ENCODE measurements around the gene FHOD3. TPM values are rescaled to one million over a fixed set of nuclear protein-coding genes. Genes with fewer than 3 reads are reported as not detected.

FHOD3 gene
- total and polyA plus RNA-seq, 4 donors: 0.57 to 1.3 (median 1.2) TPM; not detected in 1

DNA sequence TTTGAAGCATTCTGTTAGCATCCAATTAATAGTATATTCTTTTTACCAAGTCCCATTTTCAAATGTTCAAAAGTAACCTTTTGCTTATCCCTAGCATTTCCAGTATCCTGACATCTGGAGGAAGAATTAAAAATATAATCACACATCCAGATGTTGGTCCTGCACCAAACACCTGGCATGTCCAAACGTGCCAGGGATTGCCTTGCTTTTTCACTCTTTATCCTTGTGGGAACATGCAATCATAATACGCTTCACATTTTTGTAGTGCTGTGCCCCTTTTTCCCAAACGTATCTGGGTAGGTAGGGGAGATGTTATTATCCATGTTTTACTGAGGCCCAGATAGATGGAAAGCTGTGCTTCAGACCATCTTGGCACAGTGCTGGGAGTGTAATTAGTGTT is 398.3 kb downstream of the FHOD3 start:
- no peak for DNase-seq (ENCODE audit: low spot score)
- Histone ChIP-seq H3K4me1 (ENCODE audit: control insufficient read depth in 4 of 4, insufficient read depth in 4 of 4, low read length in 3 of 4) (no peaks in the 10 kb centered on the region), H3K27me3 (ENCODE audit: control insufficient read depth in 4 of 4, insufficient read depth in 4 of 4, low read length in 3 of 4) (peaks cover 0 to 5% (median 1%) of the 10 kb centered on the region in 4 donors), H3K27ac (ENCODE audit: low read depth in 1 of 2, low read length in 2 of 2) (no peak overlapping the region), H3K36me3 (ENCODE audit: control insufficient read depth in 4 of 4, insufficient read depth in 3 of 4, low read depth in 1 of 4, low read length in 3 of 4) (no peaks in the 10 kb centered on the region), H3K9me3 (ENCODE audit: control insufficient read depth in 4 of 4, low read length in 3 of 4) (no peaks in the 10 kb centered on the region), H3K4me3 (ENCODE audit: low read depth in 1 of 3, low read length in 3 of 3) (no peak overlapping the region), H3K9ac (ENCODE audit: low read depth in 1 of 2, low read length in 2 of 2) (no peak overlapping the region)
- 82% methylated on average over 3 of the region's 3 CpGs for WGBS
- TF ChIP-seq RAD21 (IDR thresholded peaks at IDR 0.05): no peak
- no peak for TF ChIP-seq EGR1 (IDR thresholded peaks at IDR 0.05; ENCODE audit: low read depth in 2 of 2)
- no peak for TF ChIP-seq YY1 (IDR thresholded peaks at IDR 0.05)
- no peak for TF ChIP-seq FOXA1 (IDR thresholded peaks at IDR 0.05)
- TF ChIP-seq FOXA2 (IDR thresholded peaks at IDR 0.05): no peak
- no peak for TF ChIP-seq JUND (IDR thresholded peaks at IDR 0.05)
- TF ChIP-seq, protein P1, sequence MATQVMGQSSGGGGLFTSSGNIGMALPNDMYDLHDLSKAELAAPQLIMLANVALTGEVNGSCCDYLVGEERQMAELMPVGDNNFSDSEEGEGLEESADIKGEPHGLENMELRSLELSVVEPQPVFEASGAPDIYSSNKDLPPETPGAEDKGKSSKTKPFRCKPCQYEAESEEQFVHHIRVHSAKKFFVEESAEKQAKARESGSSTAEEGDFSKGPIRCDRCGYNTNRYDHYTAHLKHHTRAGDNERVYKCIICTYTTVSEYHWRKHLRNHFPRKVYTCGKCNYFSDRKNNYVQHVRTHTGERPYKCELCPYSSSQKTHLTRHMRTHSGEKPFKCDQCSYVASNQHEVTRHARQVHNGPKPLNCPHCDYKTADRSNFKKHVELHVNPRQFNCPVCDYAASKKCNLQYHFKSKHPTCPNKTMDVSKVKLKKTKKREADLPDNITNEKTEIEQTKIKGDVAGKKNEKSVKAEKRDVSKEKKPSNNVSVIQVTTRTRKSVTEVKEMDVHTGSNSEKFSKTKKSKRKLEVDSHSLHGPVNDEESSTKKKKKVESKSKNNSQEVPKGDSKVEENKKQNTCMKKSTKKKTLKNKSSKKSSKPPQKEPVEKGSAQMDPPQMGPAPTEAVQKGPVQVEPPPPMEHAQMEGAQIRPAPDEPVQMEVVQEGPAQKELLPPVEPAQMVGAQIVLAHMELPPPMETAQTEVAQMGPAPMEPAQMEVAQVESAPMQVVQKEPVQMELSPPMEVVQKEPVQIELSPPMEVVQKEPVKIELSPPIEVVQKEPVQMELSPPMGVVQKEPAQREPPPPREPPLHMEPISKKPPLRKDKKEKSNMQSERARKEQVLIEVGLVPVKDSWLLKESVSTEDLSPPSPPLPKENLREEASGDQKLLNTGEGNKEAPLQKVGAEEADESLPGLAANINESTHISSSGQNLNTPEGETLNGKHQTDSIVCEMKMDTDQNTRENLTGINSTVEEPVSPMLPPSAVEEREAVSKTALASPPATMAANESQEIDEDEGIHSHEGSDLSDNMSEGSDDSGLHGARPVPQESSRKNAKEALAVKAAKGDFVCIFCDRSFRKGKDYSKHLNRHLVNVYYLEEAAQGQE (IDR thresholded peaks at IDR 0.05): no peak
- TF ChIP-seq RXRA (IDR thresholded peaks at IDR 0.05): no peak
- no peak for TF ChIP-seq HNF4G (IDR thresholded peaks at IDR 0.05)

DNA sequence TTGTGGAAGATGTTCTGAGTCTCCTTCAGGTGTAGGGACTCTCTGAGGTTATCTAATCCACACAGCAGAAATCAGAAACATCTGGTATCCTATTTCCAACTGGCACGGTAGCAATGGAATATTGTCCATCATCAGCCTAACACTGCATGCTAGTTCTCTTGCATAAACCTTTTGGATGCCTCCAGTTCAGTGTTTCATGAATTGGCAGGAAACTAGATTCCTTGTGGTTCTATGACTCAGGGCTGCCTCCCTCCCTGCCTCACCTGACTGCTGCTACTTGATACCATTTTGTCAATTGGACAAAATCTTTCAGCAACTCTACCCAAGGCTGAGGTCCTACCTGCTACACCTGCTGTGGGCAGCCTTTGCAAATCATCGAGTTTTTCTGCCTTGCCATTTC is 400.4 kb downstream of the FHOD3 start:
- H3K27me3 ChIP-seq (ENCODE audit: control insufficient read depth in 4 of 4, insufficient read depth in 4 of 4, low read length in 3 of 4): peaks cover 0 to 4% (median 1%) of the 10 kb centered on the region in 4 donors
- H3K9ac ChIP-seq (ENCODE audit: low read depth in 1 of 2, low read length in 2 of 2): no peak overlapping the region
- H3K9me3 ChIP-seq (ENCODE audit: control insufficient read depth in 4 of 4, low read length in 3 of 4): no peaks in the 10 kb centered on the region
- H3K36me3 ChIP-seq (ENCODE audit: control insufficient read depth in 4 of 4, insufficient read depth in 3 of 4, low read depth in 1 of 4, low read length in 3 of 4): no peaks in the 10 kb centered on the region
- no peaks in the 10 kb centered on the region for H3K4me1 ChIP-seq (ENCODE audit: control insufficient read depth in 4 of 4, insufficient read depth in 4 of 4, low read length in 3 of 4)
- H3K4me3 ChIP-seq (ENCODE audit: low read depth in 1 of 3, low read length in 3 of 3): no peak overlapping the region
- no peak overlapping the region for H3K27ac ChIP-seq (ENCODE audit: low read depth in 1 of 2, low read length in 2 of 2)
- no peak for TF ChIP-seq FOXA1 (IDR thresholded peaks at IDR 0.05)
- TF ChIP-seq GABPA (IDR thresholded peaks at IDR 0.05 in 1 of 2, conservative IDR thresholded peaks at IDR 0.05 in 1 of 2): no peak
- no peak for DNase-seq (ENCODE audit: low spot score)
- 88% methylated on average over 2 of the region's 2 CpGs for WGBS

DNA sequence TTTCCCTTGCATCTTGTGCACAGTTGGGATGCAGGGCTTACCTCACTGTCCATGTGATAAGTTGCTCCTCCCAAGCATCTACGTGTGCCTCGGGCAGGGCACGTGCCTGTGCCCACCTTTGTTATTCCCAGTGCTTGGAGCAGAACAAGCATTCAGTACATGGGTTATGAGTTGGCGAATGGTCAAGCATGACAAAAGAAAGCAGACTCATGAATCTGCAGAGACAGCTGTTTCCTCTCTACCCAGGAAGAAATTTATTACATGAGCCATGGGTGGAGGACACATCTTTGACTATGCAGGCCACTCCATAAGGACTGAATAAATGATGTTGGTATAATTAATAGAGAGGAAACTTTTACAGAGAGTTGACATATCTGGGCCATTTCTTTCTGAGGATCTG is 403.4 kb downstream of the FHOD3 start:
- Histone ChIP-seq H3K4me3 (ENCODE audit: low read depth in 1 of 3, low read length in 3 of 3) (no peak overlapping the region), H3K27me3 (ENCODE audit: control insufficient read depth in 4 of 4, insufficient read depth in 4 of 4, low read length in 3 of 4) (peaks cover 0 to 6% (median 0%) of the 10 kb centered on the region in 4 donors), H3K9ac (ENCODE audit: low read depth in 1 of 2, low read length in 2 of 2) (no peak overlapping the region), H3K4me1 (ENCODE audit: control insufficient read depth in 4 of 4, insufficient read depth in 4 of 4, low read length in 3 of 4) (peaks cover 0 to under 1% (median 0%) of the 10 kb centered on the region in 4 donors), H3K36me3 (ENCODE audit: control insufficient read depth in 4 of 4, insufficient read depth in 3 of 4, low read depth in 1 of 4, low read length in 3 of 4) (no peaks in the 10 kb centered on the region), H3K27ac (ENCODE audit: low read depth in 1 of 2, low read length in 2 of 2) (no peak overlapping the region), H3K9me3 (ENCODE audit: control insufficient read depth in 4 of 4, low read length in 3 of 4) (no peaks in the 10 kb centered on the region)
- 90% methylated on average over 4 of the region's 4 CpGs for WGBS
- no peak for DNase-seq (ENCODE audit: low spot score)
- TF ChIP-seq HNF4G (IDR thresholded peaks at IDR 0.05) (no peak), RAD21 (IDR thresholded peaks at IDR 0.05) (no peak), NR2F2 (IDR thresholded peaks at IDR 0.05) (no peak), EGR1 (IDR thresholded peaks at IDR 0.05; ENCODE audit: low read depth in 2 of 2) (no peak), HNF4A (conservative IDR thresholded peaks at IDR 0.05) (no peak), TAF1 (conservative IDR thresholded peaks at IDR 0.05) (no peak), RXRA (IDR thresholded peaks at IDR 0.05) (no peak)
- TF ChIP-seq, protein P2, sequence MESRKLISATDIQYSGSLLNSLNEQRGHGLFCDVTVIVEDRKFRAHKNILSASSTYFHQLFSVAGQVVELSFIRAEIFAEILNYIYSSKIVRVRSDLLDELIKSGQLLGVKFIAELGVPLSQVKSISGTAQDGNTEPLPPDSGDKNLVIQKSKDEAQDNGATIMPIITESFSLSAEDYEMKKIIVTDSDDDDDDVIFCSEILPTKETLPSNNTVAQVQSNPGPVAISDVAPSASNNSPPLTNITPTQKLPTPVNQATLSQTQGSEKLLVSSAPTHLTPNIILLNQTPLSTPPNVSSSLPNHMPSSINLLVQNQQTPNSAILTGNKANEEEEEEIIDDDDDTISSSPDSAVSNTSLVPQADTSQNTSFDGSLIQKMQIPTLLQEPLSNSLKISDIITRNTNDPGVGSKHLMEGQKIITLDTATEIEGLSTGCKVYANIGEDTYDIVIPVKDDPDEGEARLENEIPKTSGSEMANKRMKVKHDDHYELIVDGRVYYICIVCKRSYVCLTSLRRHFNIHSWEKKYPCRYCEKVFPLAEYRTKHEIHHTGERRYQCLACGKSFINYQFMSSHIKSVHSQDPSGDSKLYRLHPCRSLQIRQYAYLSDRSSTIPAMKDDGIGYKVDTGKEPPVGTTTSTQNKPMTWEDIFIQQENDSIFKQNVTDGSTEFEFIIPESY (IDR thresholded peaks at IDR 0.05): no peak
- TF ChIP-seq, protein P3, sequence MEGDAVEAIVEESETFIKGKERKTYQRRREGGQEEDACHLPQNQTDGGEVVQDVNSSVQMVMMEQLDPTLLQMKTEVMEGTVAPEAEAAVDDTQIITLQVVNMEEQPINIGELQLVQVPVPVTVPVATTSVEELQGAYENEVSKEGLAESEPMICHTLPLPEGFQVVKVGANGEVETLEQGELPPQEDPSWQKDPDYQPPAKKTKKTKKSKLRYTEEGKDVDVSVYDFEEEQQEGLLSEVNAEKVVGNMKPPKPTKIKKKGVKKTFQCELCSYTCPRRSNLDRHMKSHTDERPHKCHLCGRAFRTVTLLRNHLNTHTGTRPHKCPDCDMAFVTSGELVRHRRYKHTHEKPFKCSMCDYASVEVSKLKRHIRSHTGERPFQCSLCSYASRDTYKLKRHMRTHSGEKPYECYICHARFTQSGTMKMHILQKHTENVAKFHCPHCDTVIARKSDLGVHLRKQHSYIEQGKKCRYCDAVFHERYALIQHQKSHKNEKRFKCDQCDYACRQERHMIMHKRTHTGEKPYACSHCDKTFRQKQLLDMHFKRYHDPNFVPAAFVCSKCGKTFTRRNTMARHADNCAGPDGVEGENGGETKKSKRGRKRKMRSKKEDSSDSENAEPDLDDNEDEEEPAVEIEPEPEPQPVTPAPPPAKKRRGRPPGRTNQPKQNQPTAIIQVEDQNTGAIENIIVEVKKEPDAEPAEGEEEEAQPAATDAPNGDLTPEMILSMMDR (IDR thresholded peaks at IDR 0.05; ENCODE audit: low read depth, low read length, missing input control): no peak
- TF ChIP-seq, protein P4, sequence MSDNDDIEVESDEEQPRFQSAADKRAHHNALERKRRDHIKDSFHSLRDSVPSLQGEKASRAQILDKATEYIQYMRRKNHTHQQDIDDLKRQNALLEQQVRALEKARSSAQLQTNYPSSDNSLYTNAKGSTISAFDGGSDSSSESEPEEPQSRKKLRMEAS (IDR thresholded peaks at IDR 0.05): no peak
